Spleen (tissue), 11 donors: ENCODE data around the gene PIBF1. TPM values are rescaled to one million over a fixed set of nuclear protein-coding genes. Genes with fewer than 3 reads are reported as not detected.
"Not testable (repeated sequence)": the region's sequence is repeated elsewhere in the genome, so short reads cannot be mapped to it uniquely, and the experiment has no call there.

Source experiments
- DNase-seq: peaks from one replicate; pipeline ENCODE4 v3.0.0-alpha.2; 2020
- H3K27ac ChIP-seq, 8 donors: fragments of 200-600 bp; sonication (generic) in 7 of 8; 1 replicate in 4 of 8; 2 replicates in 4 of 8; pipeline versions ENCODE4 v1.5.0 to v1.8.0; 2016 to 2021; ENCODE audit warnings: inconsistent platforms in 4 of 8, mild to moderate bottlenecking in 4 of 8, moderate library complexity in 1 of 8
- H3K27me3 ChIP-seq, 7 donors: fragments of 200-600 bp; sonication (generic) in 6 of 7; replicated peaks in 1 of 7; 1 replicate in 4 of 7; 2 replicates in 3 of 7; pipeline versions ENCODE4 v1.5.0 to v1.8.0; 2016 to 2021; ENCODE audit warnings: inconsistent platforms in 3 of 7, mild to moderate bottlenecking in 1 of 7
- H3K36me3 ChIP-seq, 6 donors: fragments of 200-600 bp; sonication (generic) in 5 of 6; 1 replicate in 4 of 6; 2 replicates in 2 of 6; pipeline versions ENCODE4 v1.5.0 to v1.8.0; 2016 to 2021; ENCODE audit warnings: inconsistent platforms in 2 of 6
- H3K4me1 ChIP-seq, 6 donors: fragments of 200-600 bp; sonication (generic) in 5 of 6; 1 replicate in 3 of 6; 2 replicates in 3 of 6; pipeline versions ENCODE4 v1.5.0 to v1.8.0; 2016 to 2021; ENCODE audit warnings: inconsistent platforms in 3 of 6
- H3K4me3 ChIP-seq, 8 donors: fragments of 200-600 bp; sonication (generic) in 7 of 8; 1 replicate in 4 of 8; 2 replicates in 4 of 8; pipeline versions ENCODE4 v1.5.0 to v1.8.0; 2016 to 2021; ENCODE audit warnings: inconsistent platforms in 4 of 8, mild to moderate bottlenecking in 4 of 8, moderate library complexity in 2 of 8
- H3K9me3 ChIP-seq, 8 donors: fragments of 200-600 bp; sonication (generic) in 7 of 8; 1 replicate in 4 of 8; 2 replicates in 4 of 8; pipeline versions ENCODE4 v1.5.0 to v1.8.0; 2016 to 2021; ENCODE audit warnings: inconsistent platforms in 4 of 8
- POLR2A ChIP-seq, 3 donors: fragments of 450-650 bp; IDR thresholded peaks; one replicate each; pipeline ENCODE4 v1.5.1; 2017; ENCODE audit warnings: antibody characterized with exemption in 3 of 3, mild to moderate bottlenecking in 1 of 3
- POLR2AphosphoS5 ChIP-seq, 3 donors: sonication (generic); formaldehyde crosslinking; IDR thresholded peaks; one replicate each; pipeline ENCODE4 v1.5.1; 2017; ENCODE audit warnings: antibody characterized with exemption in 3 of 3
- WGBS, 5 donors: extraction: QIAGEN DNeasy Blood & Tissue Kit in 3 of 5; methylation state at CpG; one replicate each; pipeline versions ENCODE4 v1.1.5 to v1.1.7; 2013 to 2018; 5-methylcytosine and 5-hydroxymethylcytosine counted together
- intact Hi-C: fragments of 100-400 bp; cut with DNase I; formaldehyde crosslinking; loops from one replicate; pipeline ENCODE4 v1.15.0; 2023; ENCODE audit warnings: low total_unique reads
- polyA plus RNA-seq, 3 donors: library from polyadenylated mRNA; stranded (reverse); fragments of 200-250 nt; gene quantifications; one replicate each; pipeline ENCODE4 v1.2.1, GENCODE V29; 2013
- total RNA-seq, 7 donors: library from RNA; depleted of rRNA in 3 of 7; stranded (reverse); fragments of >200 nt in 3 of 7; fragmentation: NEBNext Ultra II Directional in 4 of 7; extraction: Animal tissue kit (Norgen Biotek cat#: 25700) in 4 of 7; gene quantifications; one replicate each; pipeline versions ENCODE4 v1.1.0 to v1.2.1, GENCODE V29; 2016 to 2021
- TF ChIP-seq, protein P1 (sequence below), 11 experiments: fragments of 200-600 bp in 7 of 11; fragments of 450-650 bp in 4 of 11; sonication (generic) in 4 of 11; IDR thresholded peaks in 8 of 11; conservative IDR thresholded peaks in 3 of 11; 1 replicate in 7 of 11; 2 replicates in 4 of 11; pipeline versions ENCODE4 v1.4.0 to v1.8.0; 2016 to 2021; ENCODE audit warnings: antibody characterized with exemption in 11 of 11, inconsistent platforms in 4 of 11, mild to moderate bottlenecking in 1 of 11
- donor health status: healthy with polysubstance abuse.
- donor health status: DM: no; HTN: no; CAD: no; lungs with moderate emphysema.
- donor health status: DM: no; HTN: no; CAD: no.
- donor health status: Bipolar disorder and iron deficiency.
- donor health status: healthy.
- donor health status: DM: no; HTN: no; CAD: no.
- donor health status: DM: yes; HTN: yes; CAD: no.

PIBF1 gene
- total and polyA plus RNA-seq, 10 donors: 11.0 to 35.6 (median 27.9) TPM

DNA sequence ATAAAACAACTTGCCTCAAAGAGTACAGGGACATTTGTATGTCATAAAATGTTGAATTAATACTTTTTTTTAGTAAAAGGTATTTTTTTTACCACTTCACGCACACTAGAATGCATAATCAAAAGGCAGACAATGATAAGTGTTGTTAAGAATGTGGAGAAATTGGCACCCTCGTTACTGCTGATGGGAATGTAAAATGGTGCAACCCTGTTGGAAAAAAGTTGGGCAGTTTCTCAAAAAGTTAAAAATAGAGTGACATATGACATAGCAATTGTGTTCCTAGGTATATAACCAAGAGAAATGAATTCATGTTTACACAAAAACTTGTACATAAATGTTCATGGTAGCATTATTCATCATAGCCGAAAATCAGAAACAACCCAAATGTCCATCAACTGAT is 109.5 kb downstream of the PIBF1 start:
- no peak for DNase-seq
- intact Hi-C loops: no loop called here
- 82 to 99% (median 95%) methylated on average over 3 of the region's 3 CpGs for WGBS, 5 donors
- no peak overlapping the region for H3K4me3 ChIP-seq
- no peaks in the 10 kb centered on the region for H3K9me3 ChIP-seq
- no peak overlapping the region for H3K27ac ChIP-seq
- H3K4me1 ChIP-seq: no peaks in the 10 kb centered on the region
- TF ChIP-seq POLR2A (IDR thresholded peaks at IDR 0.05): no peak
- TF ChIP-seq, protein P1, sequence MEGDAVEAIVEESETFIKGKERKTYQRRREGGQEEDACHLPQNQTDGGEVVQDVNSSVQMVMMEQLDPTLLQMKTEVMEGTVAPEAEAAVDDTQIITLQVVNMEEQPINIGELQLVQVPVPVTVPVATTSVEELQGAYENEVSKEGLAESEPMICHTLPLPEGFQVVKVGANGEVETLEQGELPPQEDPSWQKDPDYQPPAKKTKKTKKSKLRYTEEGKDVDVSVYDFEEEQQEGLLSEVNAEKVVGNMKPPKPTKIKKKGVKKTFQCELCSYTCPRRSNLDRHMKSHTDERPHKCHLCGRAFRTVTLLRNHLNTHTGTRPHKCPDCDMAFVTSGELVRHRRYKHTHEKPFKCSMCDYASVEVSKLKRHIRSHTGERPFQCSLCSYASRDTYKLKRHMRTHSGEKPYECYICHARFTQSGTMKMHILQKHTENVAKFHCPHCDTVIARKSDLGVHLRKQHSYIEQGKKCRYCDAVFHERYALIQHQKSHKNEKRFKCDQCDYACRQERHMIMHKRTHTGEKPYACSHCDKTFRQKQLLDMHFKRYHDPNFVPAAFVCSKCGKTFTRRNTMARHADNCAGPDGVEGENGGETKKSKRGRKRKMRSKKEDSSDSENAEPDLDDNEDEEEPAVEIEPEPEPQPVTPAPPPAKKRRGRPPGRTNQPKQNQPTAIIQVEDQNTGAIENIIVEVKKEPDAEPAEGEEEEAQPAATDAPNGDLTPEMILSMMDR (IDR thresholded peaks at IDR 0.05 in 8 of 11, conservative IDR thresholded peaks at IDR 0.05 in 3 of 11): no peak
- no peak for TF ChIP-seq POLR2AphosphoS5 (IDR thresholded peaks at IDR 0.05)
- H3K36me3 ChIP-seq: peaks cover 3 to 31% (median 11%) of the 10 kb centered on the region in 6 donors
- no peaks in the 10 kb centered on the region for H3K27me3 ChIP-seq

DNA sequence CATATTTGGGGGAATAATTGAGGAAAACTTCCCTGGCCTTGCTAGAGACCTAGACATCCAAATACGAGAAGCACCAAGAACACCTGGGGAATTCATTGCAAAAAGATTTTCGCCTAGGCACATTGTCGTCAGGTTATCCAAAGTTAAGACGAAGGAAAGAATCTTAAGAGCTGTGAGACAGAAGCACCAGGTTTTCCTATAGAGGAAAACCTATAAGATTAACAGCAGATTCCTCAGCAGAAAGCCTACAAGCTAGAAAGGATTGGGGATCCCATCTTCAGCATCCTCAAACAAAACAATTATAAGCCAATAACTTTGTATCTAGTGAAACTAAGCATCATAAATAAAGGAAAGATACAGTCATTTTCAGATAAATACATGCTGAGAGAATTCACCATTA is 114.9 kb downstream of the PIBF1 start:
- Histone ChIP-seq H3K9me3 (no peaks in the 10 kb centered on the region), H3K4me3 (no peak overlapping the region), H3K27ac (no peak overlapping the region), H3K4me1 (no peaks in the 10 kb centered on the region), H3K27me3 (no peaks in the 10 kb centered on the region), H3K36me3 (peaks cover 3 to 35% (median 12%) of the 10 kb centered on the region in 6 donors)
- WGBS, 5 donors: 95 to 98% (median 98%) methylated on average over 4 of the region's 4 CpGs
- no peak for TF ChIP-seq POLR2A (IDR thresholded peaks at IDR 0.05)
- TF ChIP-seq, protein P1 (IDR thresholded peaks at IDR 0.05 in 8 of 11, conservative IDR thresholded peaks at IDR 0.05 in 3 of 11): no peak
- TF ChIP-seq POLR2AphosphoS5 (IDR thresholded peaks at IDR 0.05): no peak
- DNase-seq: no peak
- intact Hi-C loops: no loop called here

DNA sequence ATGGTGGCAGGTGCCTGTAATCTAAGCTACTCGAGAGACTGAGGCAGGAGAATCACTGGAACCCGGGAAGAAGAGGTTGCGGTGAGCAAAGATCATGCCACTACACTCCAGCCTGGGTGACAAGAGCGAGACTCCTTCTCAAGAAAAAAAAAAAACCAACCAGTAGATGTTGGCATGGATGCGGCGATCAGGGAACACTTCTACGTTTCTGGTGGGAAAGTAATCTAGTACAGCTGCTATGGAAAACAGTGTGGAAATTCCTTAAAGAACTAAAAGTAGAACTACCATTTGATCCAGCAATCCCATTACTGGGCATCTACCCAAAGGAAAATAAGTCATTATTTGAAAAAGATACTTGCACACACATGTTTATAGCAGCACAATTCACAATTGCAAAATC is 119.6 kb downstream of the PIBF1 start:
- 88 to 97% (median 92%) methylated on average over 7 of the region's 7 CpGs for WGBS, 5 donors
- H3K27me3 ChIP-seq, H3K9me3 ChIP-seq, H3K4me3 ChIP-seq, H3K27ac ChIP-seq, DNase-seq, intact Hi-C loops, H3K4me1 ChIP-seq: not testable (repeated sequence)
- H3K36me3 ChIP-seq: peaks cover 0 to 15% (median 0%) of the 10 kb centered on the region in 6 donors

DNA sequence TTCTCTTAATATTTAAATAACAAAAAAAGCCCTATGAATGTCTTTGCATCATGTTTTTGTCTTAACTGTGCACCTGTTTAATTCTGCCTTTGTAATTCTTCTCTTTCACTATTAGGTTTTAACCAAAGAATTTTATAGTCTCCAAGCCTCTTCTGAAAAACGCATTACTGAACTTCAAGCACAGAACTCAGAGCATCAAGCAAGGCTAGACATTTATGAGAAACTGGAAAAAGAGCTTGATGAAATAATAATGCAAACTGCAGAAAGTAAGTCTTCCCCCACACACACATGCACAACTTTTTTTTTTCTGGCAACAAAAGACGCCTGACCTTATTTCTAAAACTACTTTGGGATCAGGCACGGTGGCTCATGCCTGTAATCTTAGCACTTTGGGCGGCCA is 126.5 kb downstream of the PIBF1 start:
- TF ChIP-seq POLR2A (IDR thresholded peaks at IDR 0.05) (no peak), POLR2AphosphoS5 (IDR thresholded peaks at IDR 0.05) (no peak)
- TF ChIP-seq, protein P1 (IDR thresholded peaks at IDR 0.05 in 8 of 11, conservative IDR thresholded peaks at IDR 0.05 in 3 of 11): no peak
- intact Hi-C loops: no loop called here
- Histone ChIP-seq H3K27ac (no peak overlapping the region), H3K9me3 (no peaks in the 10 kb centered on the region), H3K27me3 (no peaks in the 10 kb centered on the region), H3K4me1 (no peaks in the 10 kb centered on the region), H3K36me3 (peaks cover 0 to 67% (median 18%) of the 10 kb centered on the region in 6 donors), H3K4me3 (no peak overlapping the region)
- no peak for DNase-seq
- 93 to 98% (median 96%) methylated on average over 4 of the region's 4 CpGs for WGBS, 5 donors

DNA sequence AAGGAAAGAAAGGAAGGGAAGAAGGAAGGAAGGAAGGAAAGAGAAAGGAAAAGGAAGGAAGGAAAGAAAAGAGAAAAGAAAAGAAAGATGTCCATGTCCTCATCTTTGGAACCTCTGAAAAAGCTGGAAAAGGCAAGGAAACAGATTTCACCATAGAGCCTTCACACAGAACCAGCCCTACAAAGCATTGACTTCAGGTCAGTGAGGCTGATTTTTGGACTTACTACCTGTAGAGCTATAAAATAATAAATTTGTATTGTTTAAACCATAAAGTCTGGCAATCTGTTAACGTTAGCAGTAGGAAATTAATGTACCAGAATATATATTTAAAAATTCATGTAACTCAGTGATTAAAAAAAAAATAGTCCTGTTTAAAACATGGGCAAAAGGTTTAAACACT is 130.0 kb downstream of the PIBF1 start:
- Histone ChIP-seq H3K4me1 (no peaks in the 10 kb centered on the region), H3K27me3 (no peaks in the 10 kb centered on the region), H3K27ac (no peak overlapping the region), H3K36me3 (peaks cover 0 to 84% (median 17%) of the 10 kb centered on the region in 6 donors), H3K9me3 (no peaks in the 10 kb centered on the region), H3K4me3 (no peak overlapping the region)
- TF ChIP-seq, protein P1 (IDR thresholded peaks at IDR 0.05 in 8 of 11, conservative IDR thresholded peaks at IDR 0.05 in 3 of 11): no peak
- TF ChIP-seq POLR2AphosphoS5 (IDR thresholded peaks at IDR 0.05): no peak
- TF ChIP-seq POLR2A (IDR thresholded peaks at IDR 0.05): no peak
- WGBS, 5 donors: 96 to 100% (median 97%) methylated on average over 1 of the region's 1 CpG
- intact Hi-C loops: no loop called here
- no peak for DNase-seq
